H1 (cell line): ENCODE results near the gene SMTNL2. TPM values are rescaled to one million over a fixed set of nuclear protein-coding genes. Genes with fewer than 3 reads are reported as not detected.

Experiments used
- ATF2 ChIP-seq: IDR thresholded peaks from 2 replicates; pipeline ENCODE4 v1.6.1; 2012; ENCODE audit warnings: low read length, inconsistent platforms
- BRCA1 ChIP-seq: IDR thresholded peaks from 2 replicates; pipeline ENCODE4 v1.6.1; 2012; ENCODE audit warnings: low read depth, low read length, improper control_type of control experiment
- CHD7 ChIP-seq: fragments of 300-600 bp; sonication (generic); IDR thresholded peaks from 2 replicates; pipeline ENCODE4 v1.7.1; 2012; ENCODE audit warnings: low read length, moderate library complexity, mild to moderate bottlenecking, inconsistent platforms; ENCODE audit not compliant: insufficient replicate concordance
- JUND ChIP-seq: IDR thresholded peaks from 2 replicates; pipeline ENCODE4 v1.6.1; 2011; ENCODE audit warnings: mild to moderate bottlenecking, improper control_type of control experiment, low read length
- MAFK ChIP-seq: IDR thresholded peaks from 2 replicates; pipeline ENCODE4 v1.6.1; 2012; ENCODE audit warnings: low read depth, mild to moderate bottlenecking, improper control_type of control experiment, low read length
- NANOG ChIP-seq: IDR thresholded peaks from 2 replicates; pipeline ENCODE4 v1.6.1; 2011; ENCODE audit warnings: low read length, low read depth, mild to moderate bottlenecking, inconsistent platforms; ENCODE audit not compliant: insufficient read depth, poor library complexity, severe bottlenecking
- POU5F1 ChIP-seq: IDR thresholded peaks from 2 replicates; pipeline ENCODE4 v1.6.1; 2011; ENCODE audit warnings: low read depth, mild to moderate bottlenecking, low read length, moderate library complexity
- SUZ12 ChIP-seq: fragments of 200-600 bp; sonication (generic); IDR thresholded peaks from 2 replicates; pipeline ENCODE4 v1.6.1; 2012; ENCODE audit warnings: mild to moderate bottlenecking, inconsistent platforms, low read length, moderate library complexity, mixed read lengths
- TCF12 ChIP-seq: IDR thresholded peaks from 2 replicates; pipeline ENCODE4 v1.6.1; 2011; ENCODE audit warnings: low read depth, mild to moderate bottlenecking, low read length
- polyA plus RNA-seq, 7 experiments: library from polyadenylated mRNA; depleted of rRNA in 3 of 7; stranded (reverse) in 5 of 7; unstranded in 2 of 7; fragments of >200 nt in 5 of 7; fragments of 200-250 nt in 2 of 7; gene quantifications; 1 replicate in 5 of 7; 2 replicates in 1 of 7; 4 replicates in 1 of 7; pipeline versions ENCODE4 v1.2.1 to v1.2.3, GENCODE V29; 2011 to 2013; ENCODE audit warnings: missing spikeins in 2 of 7, mixed read lengths in 2 of 7
- total RNA-seq: library from RNA; stranded (reverse); fragmentation: NEBNext Ultra II Directional; extraction: Animal tissue kit (Norgen Biotek cat#: 25700); gene quantifications from 2 replicates; pipeline ENCODE4 v1.2.1, GENCODE V29; 2021

SMTNL2 gene
- total and polyA plus RNA-seq, 2 of the 8 experiments (the other 6 are each of a cell fraction or from before 2014, with no cell fraction given), result 3.6 to 4.5 TPM

DNA sequence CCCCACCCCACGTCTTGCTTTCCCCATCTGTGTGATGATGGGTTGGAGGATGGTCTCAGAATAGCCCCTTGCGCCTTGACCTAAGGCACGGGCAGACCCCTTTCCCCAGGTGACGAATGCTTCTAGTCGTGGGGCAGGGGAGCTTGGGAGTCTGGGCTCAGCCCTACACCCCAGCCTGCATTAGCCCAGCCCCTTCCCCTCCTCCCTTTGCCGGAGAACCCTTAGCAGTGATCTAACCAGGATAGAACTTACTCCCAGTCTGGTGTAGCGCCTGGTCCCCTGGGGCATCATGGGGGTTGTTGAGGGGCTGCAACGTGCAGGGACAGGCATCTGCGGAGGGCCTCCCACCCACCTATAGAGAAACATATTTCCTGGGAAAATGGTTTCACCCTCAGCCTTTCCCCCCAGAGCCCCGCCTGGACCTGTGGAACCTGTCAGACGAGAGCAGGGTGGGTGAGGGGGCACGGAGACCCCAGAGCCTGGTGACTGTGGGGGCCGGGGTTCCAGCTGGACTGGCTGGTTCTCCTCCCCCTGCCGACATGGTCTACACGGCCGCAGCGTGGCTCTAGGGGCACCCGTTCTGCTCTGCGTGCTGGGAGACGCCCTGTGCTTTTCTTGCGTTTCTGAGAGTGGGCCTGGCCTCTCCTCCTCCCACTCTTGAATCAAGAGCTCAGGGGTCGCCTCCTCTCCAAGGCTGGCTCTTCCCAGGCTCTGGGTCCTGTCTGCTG, 4.7 kb downstream of the SMTNL2 start (continued):
- TF ChIP-seq CHD7, result no peak
- no peak for TF ChIP-seq NANOG
- no peak for TF ChIP-seq ATF2
- no peak for TF ChIP-seq BRCA1
- TF ChIP-seq SUZ12, result no peak
- TF ChIP-seq MAFK, result no peak
- no peak for TF ChIP-seq POU5F1
- TF ChIP-seq TCF12, result no peak
- TF ChIP-seq JUND, result no peak
